Endometrial microvascular endothelial cells (primary cell): ENCODE measurements around the gene CBX1. TPM values are rescaled to one million over a fixed set of nuclear protein-coding genes. Genes with fewer than 3 reads are reported as not detected.

Source experiments
- in situ Hi-C: cut with HindIII; loops from 2 replicates; pipeline ENCODE4 v1.10.0; 2017; ENCODE audit warnings: low sequenced_read_pairs, low pct_unique_long_range_greater_than_20kb; ENCODE audit errors: inconsistent ontology term
- total RNA-seq: library from RNA; depleted of rRNA; stranded (reverse); fragments of >200 nt; gene quantifications from one replicate; pipeline ENCODE4 v1.2.3, GENCODE V29; 2015; ENCODE audit errors: inconsistent ontology term

Gene CBX1
- total RNA-seq, 1 donor from 2014 or later: 58.4 TPM

DNA sequence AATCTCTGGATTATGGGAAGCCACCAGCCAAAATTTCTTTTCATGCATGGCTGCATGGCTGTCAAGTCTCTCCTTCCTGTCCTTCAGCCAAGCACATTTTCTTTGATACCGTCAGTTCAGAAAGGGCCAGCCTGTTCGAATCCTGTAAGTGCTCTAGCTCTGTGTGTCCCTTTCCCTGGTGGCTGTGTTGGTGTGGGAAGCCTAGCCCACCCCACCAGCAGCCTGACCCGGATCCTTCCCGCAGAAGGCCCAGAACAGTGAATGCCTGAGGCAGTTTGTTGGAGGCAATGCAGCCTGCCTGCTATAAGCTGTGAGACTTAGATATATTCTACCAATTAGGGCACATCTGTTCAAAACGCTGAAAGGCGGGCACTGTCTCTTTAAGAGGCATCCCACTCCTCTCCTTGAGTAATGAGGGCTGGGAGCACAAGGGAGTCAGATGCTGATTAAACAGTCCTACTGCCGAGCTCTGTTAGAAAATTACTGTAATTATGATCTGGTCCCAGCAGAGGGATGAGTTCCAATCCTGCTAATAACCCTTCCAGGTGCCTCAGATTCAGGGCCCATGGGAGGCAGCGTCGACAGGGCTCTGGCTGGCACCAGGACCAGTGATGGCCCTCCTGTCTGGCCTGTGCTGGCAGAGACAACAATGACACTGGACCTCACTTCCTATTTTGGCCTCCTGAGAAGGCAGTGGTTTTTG is 24.7 kb upstream of the CBX1 start:
- in situ Hi-C loops: no loop called here

GRCh38 chr17:48123776-48124388 is 22.6 kb upstream of the CBX1 start:
- in situ Hi-C loops: no loop called here

- in situ Hi-C loops: no loop called here
Observed at GRCh38 chr17:48123111-48123510, 21.8 kb upstream of the CBX1 start.

DNA sequence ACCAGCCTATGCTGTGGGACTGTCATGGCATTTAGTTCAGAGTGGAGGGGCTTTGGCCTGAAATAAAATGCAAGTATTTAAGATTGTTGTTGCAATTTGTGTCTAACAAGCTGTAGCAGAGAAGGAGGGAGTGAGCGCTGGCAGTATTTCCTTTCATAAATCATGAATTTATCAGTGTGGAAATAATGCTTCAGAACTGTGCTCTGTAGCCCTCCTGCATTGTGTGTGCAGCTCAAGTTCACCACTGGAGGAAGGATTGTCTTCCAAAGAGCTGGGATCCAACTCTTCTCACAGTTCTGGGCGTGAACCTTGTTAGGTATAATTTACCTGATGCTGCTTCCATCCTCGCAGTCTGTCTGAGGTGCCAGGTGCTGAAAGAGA is 21.4 kb upstream of the CBX1 start:
- in situ Hi-C loops: no loop called here

DNA sequence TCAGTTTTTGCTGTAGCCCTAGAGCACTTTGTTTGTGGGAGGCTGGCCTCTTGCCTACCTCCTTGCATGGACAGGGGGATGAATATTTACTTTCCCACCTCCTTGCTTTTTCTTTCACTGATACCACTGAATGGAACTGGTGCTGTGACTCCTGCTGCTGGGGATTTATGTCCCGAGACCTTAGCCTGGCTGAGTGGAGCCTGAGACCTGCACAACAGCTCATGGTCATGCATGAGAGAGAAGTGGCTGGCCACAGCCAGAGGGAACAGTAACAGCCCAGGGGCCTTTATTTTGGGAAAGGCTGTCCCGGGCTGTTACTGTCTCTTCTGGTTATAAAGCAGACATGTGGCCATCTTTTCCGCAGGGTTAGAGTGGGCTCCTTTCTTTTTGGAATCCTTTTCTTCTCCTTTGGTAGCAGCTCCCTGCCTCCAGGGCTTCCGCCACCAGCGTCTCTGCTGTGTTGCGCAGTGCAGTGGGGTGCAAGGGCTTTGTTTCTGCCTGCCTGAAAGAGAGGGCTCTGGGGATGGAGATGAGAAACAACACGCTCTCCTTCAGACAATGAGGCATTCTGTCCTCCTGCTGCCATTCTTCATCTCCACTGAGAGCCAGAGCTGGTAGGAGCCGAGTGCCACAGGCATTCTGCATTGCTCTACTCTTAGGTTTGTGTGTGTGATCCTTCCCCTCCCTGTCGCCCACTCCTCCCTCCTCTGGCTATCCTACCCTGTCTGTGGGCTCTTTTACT is 20.8 kb upstream of the CBX1 start:
- in situ Hi-C loops: no loop called here

DNA sequence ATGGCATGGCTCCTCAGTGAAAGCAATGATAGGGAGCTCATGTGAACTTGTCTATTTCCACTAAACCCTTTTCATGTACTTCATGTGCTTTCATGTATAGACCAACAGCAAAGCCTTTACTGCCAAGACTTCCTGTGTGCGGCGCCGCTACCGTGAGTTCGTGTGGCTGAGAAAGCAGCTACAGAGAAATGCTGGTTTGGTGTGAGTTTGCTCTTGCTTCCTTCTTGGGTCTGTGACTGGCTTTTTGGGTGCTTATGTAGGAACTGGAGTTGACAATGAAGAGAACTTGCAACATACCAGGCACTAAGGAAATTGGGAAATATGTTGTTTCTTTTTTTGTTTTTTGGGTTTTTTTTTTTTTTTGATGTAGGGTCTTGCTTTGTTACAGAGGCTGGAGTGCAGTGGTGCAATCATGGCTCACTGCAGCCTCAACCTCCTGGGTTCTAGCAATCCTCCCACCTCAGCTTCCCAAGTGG is 12.0 kb upstream of the CBX1 start:
- in situ Hi-C loops: no loop called here

DNA sequence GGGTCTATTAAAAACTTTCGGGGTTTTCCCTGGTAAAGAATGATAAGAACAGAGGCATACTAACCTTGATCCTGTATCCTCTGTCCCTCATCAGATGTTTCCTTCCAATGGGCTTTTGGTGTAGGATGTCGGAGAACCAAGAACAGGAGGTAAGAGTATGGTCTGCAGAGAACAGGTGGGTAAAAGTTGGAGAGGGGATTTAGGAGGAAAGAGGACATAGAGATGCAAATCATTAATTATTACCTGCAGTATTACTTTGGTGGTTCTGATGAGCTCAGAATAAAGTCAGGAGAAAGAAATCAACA is 10.6 kb upstream of the CBX1 start:
- in situ Hi-C loops: no loop called here

- in situ Hi-C loops: no loop called here
Observed at GRCh38 chr17:48110761-48111160, 9.5 kb upstream of the CBX1 start.

DNA sequence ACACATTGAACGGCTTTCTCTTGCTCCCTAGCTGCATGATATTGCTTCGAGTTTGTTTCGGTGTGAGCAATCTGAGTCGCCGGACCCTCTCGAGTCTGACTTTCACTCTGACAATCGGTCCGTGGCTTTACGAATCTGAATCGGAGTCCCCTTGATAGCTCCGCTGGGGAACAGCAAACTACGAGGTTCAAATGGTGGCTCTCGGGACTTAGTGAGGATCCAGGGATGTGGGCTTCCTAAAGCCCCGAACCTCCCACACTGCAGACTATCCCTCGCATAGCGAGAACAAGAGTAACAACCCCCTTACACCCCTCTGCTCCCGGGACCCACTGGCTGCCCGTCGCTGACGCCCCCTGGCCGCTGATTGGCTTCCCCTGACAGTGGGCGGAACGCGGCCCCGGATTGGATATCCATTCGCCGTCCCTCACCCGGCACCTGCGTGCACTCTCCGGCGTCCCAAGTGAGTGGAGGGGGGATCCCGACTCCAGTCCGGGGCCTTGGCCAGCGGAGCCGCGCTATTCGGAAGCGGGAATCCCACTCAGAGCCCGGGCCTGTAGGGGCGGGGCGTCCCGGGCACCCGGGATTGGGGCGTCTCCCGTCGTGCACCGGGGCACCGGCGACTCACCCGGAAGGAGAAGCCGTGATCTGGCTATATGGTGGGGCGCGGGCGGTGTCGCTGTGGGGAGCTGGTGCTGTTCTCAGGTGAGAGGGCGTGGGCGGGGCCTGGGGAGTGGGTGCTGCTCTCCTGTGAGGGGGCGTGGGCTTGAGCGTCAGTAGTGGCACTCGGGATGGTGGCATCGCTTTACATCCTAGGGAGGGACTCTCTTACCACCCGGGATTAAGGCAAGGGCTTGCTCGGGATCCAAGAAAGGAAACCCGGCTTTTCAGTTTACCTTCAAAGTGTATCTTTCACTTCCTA is 6.1 kb upstream of the CBX1 start, which contains the start of gene SNX11:
SNX11 (plus strand) TSS at position 630 of the 919 bp plus-strand sequence. CDS start 4,278 bp downstream, outside the sequence.
- in situ Hi-C loops: no loop called here

GRCh38 chr17:48106802-48107136 is 5.5 kb upstream of the CBX1 start:
- in situ Hi-C loops: no loop called here

GRCh38 chr17:48104440-48104839 is 3.2 kb upstream of the CBX1 start:
- in situ Hi-C loops: no loop called here

DNA sequence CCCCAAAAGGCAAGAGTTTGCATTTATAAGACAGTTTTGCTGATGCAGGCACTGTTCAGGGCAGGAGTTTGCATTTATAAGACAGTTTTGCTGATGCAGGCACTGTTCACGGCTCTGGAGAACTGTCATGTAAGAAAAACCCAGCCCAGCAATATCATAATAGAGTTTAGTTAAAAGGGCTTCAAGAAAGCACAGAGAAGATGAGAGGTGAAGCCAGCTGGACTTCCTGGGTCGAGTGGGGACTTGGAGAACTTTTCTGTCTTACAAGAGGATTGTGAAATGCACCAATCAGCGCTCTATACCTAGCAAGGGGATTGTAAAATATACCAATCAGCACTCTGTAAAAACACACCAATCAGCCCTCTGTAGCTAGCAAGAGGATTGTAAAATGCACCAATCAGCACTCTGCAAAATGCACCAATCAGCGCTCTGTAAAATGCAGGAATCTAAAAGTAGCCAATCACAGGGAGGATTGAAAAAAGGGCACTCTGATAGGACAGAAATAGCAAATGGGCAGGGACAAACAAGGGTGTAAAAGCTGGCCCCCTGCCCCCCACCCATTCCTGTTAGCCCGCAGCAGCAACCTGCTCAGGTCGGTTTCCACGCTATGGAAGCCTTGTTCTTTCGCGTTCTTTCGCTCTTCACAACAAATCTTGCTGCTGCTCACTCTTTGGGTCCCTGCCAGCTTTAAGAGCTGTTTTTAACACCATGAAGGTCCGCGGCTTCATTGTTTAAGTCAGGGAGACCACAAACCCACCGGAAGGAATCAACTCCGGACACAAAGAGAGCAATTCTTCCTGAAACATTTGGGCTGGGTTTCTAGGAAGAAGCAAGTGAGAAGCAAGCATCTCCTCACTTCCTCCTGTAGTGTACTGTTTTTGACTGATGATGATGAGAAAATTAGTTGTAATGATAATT is 1.8 kb upstream of the CBX1 start:
- in situ Hi-C loops: no loop called here

DNA sequence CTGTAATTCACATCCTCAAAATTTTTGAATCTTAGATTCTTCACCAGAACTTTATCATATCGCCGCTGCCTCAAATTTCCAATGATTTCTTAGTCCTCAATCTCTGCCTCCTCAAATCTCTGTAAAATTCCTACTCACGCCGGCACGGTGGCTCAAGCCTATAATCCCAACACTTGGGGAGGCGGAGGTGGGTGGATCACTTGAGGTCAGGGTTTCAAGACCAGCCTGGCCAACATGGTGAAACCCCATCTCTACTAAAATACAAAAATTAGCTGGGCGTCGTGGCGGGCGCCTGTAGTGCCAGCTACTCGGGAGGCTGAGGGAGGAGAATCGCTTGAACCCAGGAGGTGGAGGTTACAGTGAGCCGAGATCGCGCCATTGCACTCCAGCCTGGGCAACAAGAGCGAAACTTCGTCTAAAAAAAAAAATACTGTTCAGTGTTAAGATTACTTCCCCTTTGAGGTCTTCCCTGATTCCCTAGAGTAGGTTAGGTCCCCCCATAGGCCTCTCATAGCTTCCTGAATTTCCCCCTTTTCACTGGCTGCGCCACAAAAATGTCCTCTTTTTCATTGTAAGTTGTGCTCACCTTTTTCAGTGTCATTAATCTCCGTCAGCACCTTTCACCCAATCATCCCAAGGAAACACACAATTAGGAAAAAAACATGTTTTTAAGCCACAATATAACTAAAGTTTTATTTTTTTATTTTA is 919 bp upstream of the CBX1 start:
- in situ Hi-C loops: no loop called here

DNA sequence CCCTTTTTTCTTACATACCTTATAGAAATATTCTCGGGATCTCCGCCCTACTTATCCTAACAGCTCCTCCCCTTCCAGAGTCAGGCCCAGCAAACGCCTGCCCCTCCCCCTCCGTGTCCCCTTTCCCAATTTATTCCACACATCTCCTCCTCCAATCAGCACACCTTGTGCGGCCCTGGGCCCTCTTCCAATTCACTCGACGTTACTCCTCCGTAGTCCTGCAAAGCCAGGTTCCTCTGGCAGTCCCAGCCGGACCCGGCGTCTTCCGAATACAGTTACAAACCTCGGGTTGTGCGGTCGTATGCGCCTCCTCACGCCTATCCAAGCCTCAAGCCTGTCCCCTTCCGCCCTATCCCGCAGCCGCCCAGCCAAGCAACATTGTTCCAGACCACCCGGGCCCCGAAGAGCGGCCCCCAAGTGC is 677 bp downstream of the CBX1 start:
- in situ Hi-C loops: no loop called here

- in situ Hi-C loops: no loop called here
Observed at GRCh38 chr17:48100160-48100559, 1.1 kb downstream of the CBX1 start.

GRCh38 chr17:48095611-48096010 is 5.7 kb downstream of the CBX1 start:
- in situ Hi-C loops: no loop called here

DNA sequence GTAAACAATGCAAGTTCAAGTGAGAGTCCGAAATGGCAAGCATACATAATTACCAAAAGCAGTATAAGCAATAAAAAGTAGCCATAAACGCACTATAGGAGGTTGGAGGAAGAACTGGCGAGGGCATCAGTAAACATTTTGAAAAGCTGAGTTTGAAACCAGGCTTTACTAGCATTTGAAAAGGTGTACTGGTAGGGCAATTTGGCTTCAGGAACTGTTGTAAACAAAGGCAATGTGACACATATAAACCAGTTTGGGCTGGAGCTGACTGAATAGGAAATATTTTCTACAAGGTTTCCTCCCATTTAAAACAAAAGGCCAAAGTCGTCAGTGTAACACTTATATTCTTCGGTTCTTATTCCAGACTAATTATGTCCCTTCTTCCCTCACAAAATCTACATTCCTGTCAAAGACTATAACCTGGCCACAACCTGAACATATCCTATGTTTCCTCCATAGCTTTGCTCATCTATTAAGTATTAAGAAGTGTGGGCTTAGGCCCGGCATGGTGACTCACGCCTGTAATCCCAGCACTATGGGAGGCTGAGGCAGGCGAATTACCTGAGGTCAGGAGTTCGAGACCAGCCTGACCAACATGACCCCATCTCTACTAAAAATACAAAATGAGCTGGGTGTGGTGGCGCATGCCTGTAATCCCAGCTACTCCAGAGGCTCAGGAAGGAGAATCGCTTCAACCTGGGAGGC is 7.8 kb downstream of the CBX1 start:
- in situ Hi-C loops: no loop called here
